ENCODE measurements around the gene BPIFB1. TPM values are rescaled to one million over a fixed set of nuclear protein-coding genes. Genes with fewer than 3 reads are reported as not detected.

The BPIFB1 gene
- total RNA-seq, 1 experiment from 2014 or later, result 0.10 TPM

GRCh38 chr20:33239418-33239817 is 43.6 kb upstream of the BPIFB1 start:
- in situ Hi-C loops (cut with HindIII; ENCODE audit: low pct_unique_long_range_greater_than_20kb, low sequenced_read_pairs) (no loop called here), intact Hi-C loops (cut with micrococcal nuclease; ENCODE audit: unreplicated experiment) (no loop called here)
- ATAC-seq (no peak), DNase-seq (ENCODE audit: low read depth, low spot score) (no peak)
- TF ChIP-seq TCF7L2 (IDR thresholded peaks at IDR 0.05; ENCODE audit: low read depth, low read length) (no peak), SIN3A (IDR thresholded peaks at IDR 0.05; ENCODE audit: borderline replicate concordance, insufficient read depth, low read depth, low read length) (no peak), CTCF (IDR thresholded peaks at IDR 0.05) (no peak), REST (IDR thresholded peaks at IDR 0.05; ENCODE audit: insufficient read depth in 1 of 2, low read depth in 2 of 2, low read length in 1 of 2) (no peak), POLR2AphosphoS5 (IDR thresholded peaks at IDR 0.05; ENCODE audit: low read depth, low read length) (no peak)
- ChIA-PET POLR2A (no interaction called here), CTCF (no interaction called here)
- H3K4me3 ChIP-seq (ENCODE audit: low read depth in 2 of 2, low read length in 2 of 2), result no peak overlapping the region
- H3K36me3 ChIP-seq (ENCODE audit: control insufficient read depth, insufficient read depth, low read length), result no peaks in the 10 kb centered on the region
- H3K4me1 ChIP-seq (ENCODE audit: control insufficient read depth, insufficient read depth, low read length), result no peaks in the 10 kb centered on the region
- H3K27me3 ChIP-seq (ENCODE audit: control insufficient read depth, insufficient read depth, low read length), result peaks cover 11% of the 10 kb centered on the region
- no peaks in the 10 kb centered on the region for H3K9me3 ChIP-seq (ENCODE audit: control insufficient read depth, insufficient read depth, low read depth, low read length)
- no peak overlapping the region for H3K27ac ChIP-seq (ENCODE audit: low read length)
- no TSS peak for BruUV-seq (replicated peaks)

- DNase-seq (ENCODE audit: low read depth, low spot score) (no peak), ATAC-seq (no peak)
- TF ChIP-seq CTCF (IDR thresholded peaks at IDR 0.05), result no peak
- no peak for TF ChIP-seq SIN3A (IDR thresholded peaks at IDR 0.05; ENCODE audit: borderline replicate concordance, insufficient read depth, low read depth, low read length)
- no peak for TF ChIP-seq TCF7L2 (IDR thresholded peaks at IDR 0.05; ENCODE audit: low read depth, low read length)
- no peak for TF ChIP-seq POLR2AphosphoS5 (IDR thresholded peaks at IDR 0.05; ENCODE audit: low read depth, low read length)
- TF ChIP-seq REST (IDR thresholded peaks at IDR 0.05; ENCODE audit: insufficient read depth in 1 of 2, low read depth in 2 of 2, low read length in 1 of 2), result no peak
- H3K4me1 ChIP-seq (ENCODE audit: control insufficient read depth, insufficient read depth, low read length), result no peaks in the 10 kb centered on the region
- H3K27me3 ChIP-seq (ENCODE audit: control insufficient read depth, insufficient read depth, low read length), result peaks cover 11% of the 10 kb centered on the region
- no peak overlapping the region for H3K27ac ChIP-seq (ENCODE audit: low read length)
- no TSS peak for BruUV-seq (replicated peaks)
- H3K9me3 ChIP-seq (ENCODE audit: control insufficient read depth, insufficient read depth, low read depth, low read length), result no peaks in the 10 kb centered on the region
- in situ Hi-C loops (cut with HindIII; ENCODE audit: low pct_unique_long_range_greater_than_20kb, low sequenced_read_pairs), result no loop called here
- POLR2A ChIA-PET, result no interaction called here
- intact Hi-C loops (cut with micrococcal nuclease; ENCODE audit: unreplicated experiment), result no loop called here
- no peak overlapping the region for H3K4me3 ChIP-seq (ENCODE audit: low read depth in 2 of 2, low read length in 2 of 2)
- no peaks in the 10 kb centered on the region for H3K36me3 ChIP-seq (ENCODE audit: control insufficient read depth, insufficient read depth, low read length)
- CTCF ChIA-PET, result no interaction called here
Observed at GRCh38 chr20:33239979-33240736, 42.9 kb upstream of the BPIFB1 start.
